KOPT-K1 (cell line): Measurements from ENCODE around the gene FAM200A.
"Not testable (repeated sequence)": the region's sequence is repeated elsewhere in the genome, so short reads cannot be mapped to it uniquely, and the experiment has no call there.

Experiments
- H3K27ac ChIP-seq: fragments of 200-600 bp; sonication (generic); 2 replicates; pipeline ENCODE4 v1.5.1; 2016; ENCODE audit warnings: antibody characterized with exemption, mild to moderate bottlenecking, low read depth, low read length; ENCODE audit not compliant: poor library complexity, severe bottlenecking
- H3K36me3 ChIP-seq: fragments of 200-600 bp; sonication (generic); 2 replicates; pipeline ENCODE4 v1.5.1; 2017; ENCODE audit warnings: antibody characterized with exemption, mild to moderate bottlenecking, low read length, moderate library complexity; ENCODE audit not compliant: insufficient read depth
- H3K9me3 ChIP-seq: fragments of 200-600 bp; sonication (generic); 2 replicates; pipeline ENCODE4 v1.5.1; 2017; ENCODE audit warnings: antibody characterized with exemption, low read length, mild to moderate bottlenecking; ENCODE audit not compliant: insufficient read depth, poor library complexity, severe bottlenecking

FAM200A gene

GRCh38 chr7:99543916-99544315 lies 8.0 kb downstream of the FAM200A start:
- Histone ChIP-seq H3K36me3 (peaks cover 21% of the 10 kb centered on the region; the same call in 1 of the 2 replicates), H3K9me3 (peaks cover 49% of the 10 kb centered on the region), H3K27ac (no peak overlapping the region)

DNA sequence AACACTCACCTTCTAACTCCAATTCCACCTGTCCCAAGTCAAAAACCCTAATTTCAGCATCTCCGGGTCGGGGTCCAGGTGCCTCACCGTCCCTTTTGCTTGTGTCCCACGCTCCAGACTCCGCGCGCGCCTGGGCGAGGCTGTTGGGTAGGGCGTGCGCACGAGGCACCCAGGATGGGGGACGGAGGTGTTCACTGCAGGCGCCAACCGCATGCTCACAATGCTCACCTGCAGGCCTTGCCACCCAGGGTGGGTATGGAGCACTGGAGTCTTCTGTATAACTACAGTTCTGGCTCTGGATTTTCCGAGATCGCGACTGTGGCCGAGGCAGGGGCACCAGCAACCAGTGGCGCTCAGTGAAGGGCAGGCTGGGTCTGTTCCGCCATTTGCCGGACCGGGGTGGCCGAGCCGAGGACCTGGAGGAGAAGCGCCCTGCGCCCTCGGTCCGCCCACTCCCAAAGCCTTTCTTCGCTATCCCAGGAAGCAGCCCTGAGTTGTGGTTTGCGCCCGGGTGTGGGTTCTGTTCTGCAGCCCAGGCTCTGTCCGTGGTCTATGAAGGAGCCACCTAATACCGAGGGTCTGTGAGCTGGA lies 8.7 kb downstream of the FAM200A start:
- Histone ChIP-seq H3K27ac (no peak overlapping the region), H3K9me3 (peaks cover 49% of the 10 kb centered on the region), H3K36me3 (peaks cover 19% of the 10 kb centered on the region; the same call in 1 of the 2 replicates)

DNA sequence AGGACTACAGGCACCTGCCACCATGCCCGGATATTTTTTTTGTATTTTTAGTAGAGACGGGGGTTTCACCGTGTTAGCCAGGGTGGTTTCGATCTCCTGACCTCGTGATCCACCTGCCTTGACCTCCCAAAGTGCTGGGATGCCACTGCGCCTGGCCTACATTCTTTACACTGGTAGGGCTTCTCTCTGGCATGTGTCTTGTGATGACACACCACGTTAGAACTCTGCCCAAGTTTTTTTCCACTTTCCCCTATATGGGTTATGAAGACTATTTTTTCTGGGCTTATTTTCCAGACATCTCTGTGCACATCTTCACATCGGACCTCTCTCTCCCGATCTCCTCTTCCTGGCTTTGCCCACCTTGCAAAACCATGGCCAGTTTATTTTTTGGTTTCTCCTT lies 10.7 kb downstream of the FAM200A start:
- no peaks in the 10 kb centered on the region; the same call in 1 of the 2 replicates for H3K36me3 ChIP-seq
- peaks cover 52% of the 10 kb centered on the region for H3K9me3 ChIP-seq
- no peak overlapping the region for H3K27ac ChIP-seq

DNA sequence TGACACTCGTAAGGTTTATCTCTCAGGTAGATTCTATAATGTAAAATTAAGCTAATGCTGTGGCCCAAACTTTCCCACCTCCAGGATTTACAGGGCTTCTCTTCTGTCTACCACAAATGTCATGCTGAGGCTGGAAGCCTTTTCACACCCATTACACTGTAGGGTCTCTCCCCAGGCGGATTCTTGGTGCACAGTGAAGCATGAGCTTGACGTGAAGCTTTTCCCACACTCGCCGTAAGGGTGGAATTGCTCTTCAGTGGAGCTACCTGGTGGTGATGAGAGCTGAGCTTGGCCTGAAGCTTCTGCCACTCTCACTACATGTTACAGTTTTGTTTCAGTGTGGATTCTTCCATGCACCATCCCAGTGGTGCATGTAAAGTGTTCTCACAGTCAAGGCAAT lies 11.4 kb downstream of the FAM200A start:
- Histone ChIP-seq H3K9me3 (peaks cover 54% of the 10 kb centered on the region), H3K27ac (no peak overlapping the region), H3K36me3 (no peaks in the 10 kb centered on the region; the same call in 1 of the 2 replicates)

GRCh38 chr7:99539213-99539811 lies 12.6 kb downstream of the FAM200A start:
- H3K36me3 ChIP-seq = no peaks in the 10 kb centered on the region; the same call in 1 of the 2 replicates
- H3K9me3 ChIP-seq = peaks cover 62% of the 10 kb centered on the region

DNA sequence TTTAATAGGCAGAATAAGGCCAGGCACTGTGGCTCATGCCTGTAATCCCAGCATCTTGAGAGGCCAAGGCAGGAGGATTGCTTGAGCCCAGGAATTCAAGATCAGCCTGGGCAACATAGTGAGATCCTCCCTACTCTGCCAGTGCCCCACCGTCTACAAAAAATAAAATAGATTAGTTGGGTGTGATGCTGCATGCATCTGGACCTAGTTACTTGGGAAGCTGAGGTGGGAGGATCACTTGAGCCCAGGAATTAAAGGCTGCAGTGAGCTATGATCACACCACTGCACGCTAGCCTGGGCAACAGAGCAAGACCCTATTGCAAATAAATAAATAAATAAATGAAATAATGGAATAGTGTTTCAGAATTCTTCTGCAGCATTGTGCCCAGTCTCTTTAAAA lies 16.2 kb downstream of the FAM200A start:
- Histone ChIP-seq H3K36me3 (peaks cover 34% of the 10 kb centered on the region), H3K27ac (no peak overlapping the region), H3K9me3 (peaks cover 63% of the 10 kb centered on the region)

More at GRCh38 chr7:99539213-99539811, 12.6 kb downstream of the FAM200A start:
- no peak overlapping the region for H3K27ac ChIP-seq

DNA sequence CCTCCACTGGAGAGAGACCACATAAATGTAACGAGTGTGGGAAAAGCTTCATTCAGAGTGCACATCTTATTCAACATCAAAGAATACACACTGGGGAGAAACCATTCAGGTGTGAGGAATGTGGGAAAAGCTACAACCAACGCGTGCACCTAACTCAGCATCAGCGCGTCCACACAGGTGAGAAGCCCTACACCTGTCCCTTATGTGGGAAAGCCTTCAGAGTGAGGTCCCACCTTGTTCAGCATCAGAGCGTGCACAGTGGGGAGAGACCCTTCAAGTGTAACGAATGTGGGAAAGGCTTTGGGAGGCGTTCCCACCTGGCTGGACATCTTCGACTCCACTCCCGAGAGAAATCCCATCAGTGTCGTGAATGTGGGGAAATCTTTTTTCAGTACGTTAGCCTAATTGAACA lies 20.6 kb downstream of the FAM200A start:
- H3K9me3 ChIP-seq = peaks cover 71% of the 10 kb centered on the region
- H3K36me3 ChIP-seq = peaks cover 76% of the 10 kb centered on the region

DNA sequence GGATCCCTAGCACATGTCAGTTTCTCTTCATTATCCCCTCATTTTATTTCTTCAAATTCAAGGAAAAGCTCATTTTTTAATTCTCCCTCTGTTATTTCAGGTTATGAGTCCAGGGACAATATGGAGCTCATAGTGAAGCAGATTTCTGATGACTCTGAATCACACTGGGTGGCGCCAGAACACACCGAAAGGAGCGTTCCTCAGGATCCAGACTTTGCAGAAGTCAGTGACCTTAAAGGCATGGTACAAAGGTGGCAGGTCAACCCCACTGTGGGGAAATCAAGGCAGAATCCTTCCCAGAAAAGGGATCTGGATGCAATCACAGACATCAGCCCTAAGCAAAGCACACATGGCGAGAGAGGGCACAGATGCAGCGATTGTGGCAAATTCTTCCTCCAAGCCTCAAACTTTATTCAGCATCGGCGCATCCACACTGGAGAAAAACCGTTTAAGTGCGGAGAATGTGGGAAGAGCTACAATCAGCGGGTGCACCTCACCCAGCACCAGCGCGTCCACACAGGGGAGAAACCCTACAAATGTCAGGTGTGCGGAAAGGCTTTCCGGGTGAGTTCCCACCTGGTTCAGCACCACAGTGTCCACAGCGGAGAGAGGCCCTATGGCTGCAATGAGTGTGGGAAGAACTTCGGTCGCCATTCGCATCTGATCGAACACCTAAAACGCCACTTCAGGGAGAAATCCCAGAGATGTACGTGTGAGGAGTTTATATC lies 26.0 kb downstream of the FAM200A start:
- H3K36me3 ChIP-seq = peaks cover 90% of the 10 kb centered on the region

More for the DNA sequence above, 20.6 kb downstream of the FAM200A start:
- no peak overlapping the region for H3K27ac ChIP-seq

GRCh38 chr7:99521399-99521798 lies 30.5 kb downstream of the FAM200A start:
- peaks cover 82% of the 10 kb centered on the region for H3K36me3 ChIP-seq
- H3K9me3 ChIP-seq = no peaks in the 10 kb centered on the region
- no peak overlapping the region for H3K27ac ChIP-seq

More for the DNA sequence above, 26.0 kb downstream of the FAM200A start:
- Histone ChIP-seq H3K9me3 (peaks cover 28% of the 10 kb centered on the region), H3K27ac (no peak overlapping the region)

GRCh38 chr7:99514050-99514449 lies 37.9 kb downstream of the FAM200A start:
- H3K36me3 ChIP-seq = peaks cover 79% of the 10 kb centered on the region
- H3K27ac ChIP-seq = no peak overlapping the region
- no peaks in the 10 kb centered on the region for H3K9me3 ChIP-seq

DNA sequence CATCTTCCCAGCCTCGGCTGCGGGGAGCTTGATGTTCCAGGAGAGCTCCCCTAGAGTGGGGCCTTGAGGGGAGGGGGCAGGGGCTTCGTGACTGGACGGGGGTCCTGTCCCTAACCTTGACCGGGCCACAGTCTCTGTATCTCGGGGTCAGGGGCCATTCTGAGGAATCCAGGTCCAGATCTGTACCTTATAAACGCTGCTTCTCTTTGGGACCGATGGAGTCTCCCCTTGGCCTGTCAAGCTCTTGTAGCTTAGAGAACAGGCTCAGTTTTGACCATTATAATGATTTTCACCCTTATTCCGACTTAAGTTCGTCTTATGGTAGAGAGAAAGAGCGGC lies 46.6 kb downstream of the FAM200A start:
- Histone ChIP-seq H3K36me3 (peaks cover 10% of the 10 kb centered on the region; the same call in 1 of the 2 replicates), H3K9me3 (no peaks in the 10 kb centered on the region), H3K27ac (peak overlapping the region; percentile 87)

- Histone ChIP-seq H3K36me3 (peaks cover 6% of the 10 kb centered on the region; the same call in 1 of the 2 replicates), H3K27ac (peak within 1 kb of the TSS; percentile 87), H3K9me3 (no peaks in the 10 kb centered on the region)
Measured at GRCh38 chr7:99504603-99505323, 47.2 kb downstream of the FAM200A start, which contains the start of gene ZKSCAN5. TSS of gene ZKSCAN5 (plus strand) at chr7:99504662. CDS start at chr7:99506045, 1,383 bp downstream.

- Histone ChIP-seq H3K27ac (peak overlapping the region; percentile 87), H3K36me3 (peaks cover 5% of the 10 kb centered on the region; the same call in 1 of the 2 replicates), H3K9me3 (no peaks in the 10 kb centered on the region)
Measured at GRCh38 chr7:99504281-99504602, 47.7 kb downstream of the FAM200A start.

DNA sequence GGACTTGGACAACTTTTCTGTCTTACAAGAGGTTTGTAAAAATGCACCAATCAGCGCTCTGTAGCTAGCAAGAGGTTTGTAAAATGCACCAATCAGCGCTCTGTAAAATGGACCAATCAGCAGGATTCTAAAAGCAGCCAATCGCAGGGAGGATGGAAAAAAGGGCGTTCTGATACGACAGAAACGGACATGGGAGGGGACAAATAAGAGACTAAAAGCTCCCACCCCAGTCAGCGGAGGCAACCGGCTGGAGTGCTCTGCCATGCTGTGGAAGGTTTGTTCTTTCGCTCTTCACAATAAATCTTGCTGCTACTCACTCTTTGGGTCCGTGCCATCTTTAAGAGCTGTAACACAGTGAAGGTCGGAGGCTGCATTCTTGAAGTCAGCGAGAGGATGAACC lies 50.7 kb downstream of the FAM200A start:
- not testable (repeated sequence) for H3K9me3 ChIP-seq, H3K27ac ChIP-seq, H3K36me3 ChIP-seq

- H3K9me3 ChIP-seq = no peaks in the 10 kb centered on the region
- H3K27ac ChIP-seq = peak overlapping the region; percentile 77
- H3K36me3 ChIP-seq = peaks cover 12% of the 10 kb centered on the region
Measured at GRCh38 chr7:99500637-99501009, 51.3 kb downstream of the FAM200A start.
